SU-DHL-6 (cell line): ENCODE measurements around the gene THSD8.

ENCODE experiments used
- CTCF ChIP-seq: fragments of 200-600 bp; sonication (generic); IDR thresholded peaks from one replicate; pipeline ENCODE4 v1.5.1; 2017; ENCODE audit warnings: antibody characterized with exemption, mild to moderate bottlenecking, low read length, moderate library complexity; ENCODE audit not compliant: insufficient read depth, poor library complexity, severe bottlenecking
- EZH2phosphoT487 ChIP-seq: fragments of 200-600 bp; sonication (generic), shearing (Covaris generic); conservative IDR thresholded peaks from 2 replicates; pipeline ENCODE4 v1.6.1; 2018; ENCODE audit warnings: mild to moderate bottlenecking, antibody characterized with exemption, low read length, moderate library complexity, mixed read lengths

GRCh38 chr19:12804051-12804450 lies 2.2 kb downstream of the THSD8 start:
- no peak for TF ChIP-seq CTCF
- TF ChIP-seq EZH2phosphoT487 = no peak
